Activated CD4-positive, alpha-beta T cell treated with anti-CD3 and anti-CD28 coated beads for 36 hours (primary cell): ENCODE measurements around the gene ERCC6. TPM values are rescaled to one million over a fixed set of nuclear protein-coding genes. Genes with fewer than 3 reads are reported as not detected.

Experiments used
- ATAC-seq: fragments of 200-7000 bp; cut with Tn5 transposase; one replicate; pipeline ENCODE4 v1.10.0; 2021; ENCODE audit warnings: mild to moderate bottlenecking, moderate library complexity
- CTCF ChIA-PET: fragments of 350-600 bp; sonication (Branson Sonifier 250); formaldehyde crosslinking; loops from one replicate; lab custom pipeline; 2021; ENCODE audit warnings: antibody characterized with exemption; lab: Charles Lee
- POLR2A ChIA-PET: fragments of 350-600 bp; sonication (Branson Sonifier 250); formaldehyde crosslinking; loops from one replicate; lab custom pipeline; 2021; ENCODE audit warnings: antibody characterized with exemption, inconsistent platforms; lab: Charles Lee
- DNase-seq: peaks from one replicate; pipeline ENCODE4 v3.0.0-alpha.2; 2020
- H3K27ac Mint-ChIP-seq: one replicate; pipeline ENCODE4 v1.8.0; 2021; ENCODE audit warnings: mixed read lengths
- H3K27me3 Mint-ChIP-seq: one replicate; pipeline ENCODE4 v1.8.0; 2021; ENCODE audit warnings: mixed read lengths
- H3K36me3 Mint-ChIP-seq: one replicate; pipeline ENCODE4 v1.8.0; 2021; ENCODE audit warnings: low read depth, mixed read lengths
- H3K4me1 Mint-ChIP-seq: one replicate; pipeline ENCODE4 v1.8.0; 2021; ENCODE audit warnings: mixed read lengths
- H3K4me3 Mint-ChIP-seq: one replicate; pipeline ENCODE4 v1.8.0; 2021; ENCODE audit warnings: mild to moderate bottlenecking, moderate library complexity, mixed read lengths
- H3K9me3 Mint-ChIP-seq: one replicate; pipeline ENCODE4 v1.8.0; 2021; ENCODE audit warnings: low read depth, mixed read lengths
- intact Hi-C, 2 experiments: fragments of 100-400 bp; cut with DNase I in 1 of 2; cut with micrococcal nuclease in 1 of 2; formaldehyde crosslinking; loops; one replicate each; pipeline versions ENCODE4 v1.14.2 to v1.15.1; 2022 to 2024; cut with DNase I, micrococcal nuclease
- total RNA-seq, 2 experiments: library from RNA; stranded (reverse); gene quantifications; one replicate each; pipeline ENCODE4 v1.2.3, GENCODE V29; 2021

Gene ERCC6
- total RNA-seq, 2 experiments from 2014 or later: 15.0 to 15.8 TPM

DNA sequence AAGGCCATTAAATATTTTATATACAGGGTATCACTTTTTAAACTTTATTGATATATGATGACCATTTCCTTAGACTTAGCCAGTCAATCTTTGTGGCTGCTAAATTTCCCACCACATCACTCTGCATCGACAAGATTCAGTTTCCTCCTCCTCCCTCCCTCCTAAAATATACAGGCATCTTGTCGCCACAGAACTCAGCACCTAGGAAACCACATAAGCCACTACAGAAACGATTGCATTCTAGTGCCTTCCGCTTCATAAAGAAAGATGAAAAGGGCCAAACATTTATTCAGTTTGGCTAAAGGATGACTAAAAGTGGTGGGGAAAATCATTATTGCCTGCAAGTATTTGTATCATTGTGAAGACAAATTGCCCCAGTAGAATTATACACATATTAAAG, 30.7 kb downstream of the ERCC6 start:
- Mint-ChIP-seq H3K9me3 (no peaks in the 10 kb centered on the region), H3K4me3 (no peak overlapping the region), H3K27me3 (peaks cover 9% of the 10 kb centered on the region), H3K36me3 (peaks cover 8% of the 10 kb centered on the region), H3K27ac (no peak overlapping the region), H3K4me1 (peaks cover 24% of the 10 kb centered on the region)
- DNase-seq: peak; percentile 20
- intact Hi-C loops: no loop called here
- ChIA-PET POLR2A (no interaction called here), CTCF (interaction anchor here (0.9 to 1.8 kb wide), 4 partner anchors 12 to 850 kb away, joined by 3 to 5 read pairs (median 3); no protein-coding TSS in a partner anchor)
- ATAC-seq: peak; percentile 78

DNA sequence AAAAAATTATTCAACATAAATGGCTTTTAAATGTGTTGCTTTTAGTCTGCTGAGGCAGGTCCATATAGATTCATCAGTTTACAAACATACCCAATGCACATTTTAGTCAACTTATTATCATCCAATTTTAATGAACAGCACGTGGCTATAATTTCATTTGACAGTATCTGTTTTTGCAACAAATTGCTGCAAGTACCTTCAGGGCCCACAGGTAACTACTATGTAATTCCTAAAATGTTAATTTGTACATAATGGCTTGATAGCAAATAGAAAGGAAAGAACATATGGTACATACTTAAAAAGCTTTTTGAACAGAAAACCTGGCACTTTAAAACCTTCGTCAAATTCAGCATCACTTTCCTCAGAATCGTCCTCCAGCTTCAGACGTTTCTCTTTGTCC, 33.3 kb downstream of the ERCC6 start:
- no peak overlapping the region for H3K27ac Mint-ChIP-seq
- no peak for DNase-seq
- CTCF ChIA-PET: interaction anchor here (0.7 to 1.0 kb wide), 2 partner anchors 18 to 326 kb away, joined by 3 to 4 read pairs; no protein-coding TSS in a partner anchor
- peaks cover 9% of the 10 kb centered on the region for H3K27me3 Mint-ChIP-seq
- H3K4me1 Mint-ChIP-seq: peaks cover 24% of the 10 kb centered on the region
- POLR2A ChIA-PET: no interaction called here
- peaks cover 8% of the 10 kb centered on the region for H3K36me3 Mint-ChIP-seq
- intact Hi-C loops: no loop called here
- no peak overlapping the region for H3K4me3 Mint-ChIP-seq
- no peak for ATAC-seq
- H3K9me3 Mint-ChIP-seq: no peaks in the 10 kb centered on the region

DNA sequence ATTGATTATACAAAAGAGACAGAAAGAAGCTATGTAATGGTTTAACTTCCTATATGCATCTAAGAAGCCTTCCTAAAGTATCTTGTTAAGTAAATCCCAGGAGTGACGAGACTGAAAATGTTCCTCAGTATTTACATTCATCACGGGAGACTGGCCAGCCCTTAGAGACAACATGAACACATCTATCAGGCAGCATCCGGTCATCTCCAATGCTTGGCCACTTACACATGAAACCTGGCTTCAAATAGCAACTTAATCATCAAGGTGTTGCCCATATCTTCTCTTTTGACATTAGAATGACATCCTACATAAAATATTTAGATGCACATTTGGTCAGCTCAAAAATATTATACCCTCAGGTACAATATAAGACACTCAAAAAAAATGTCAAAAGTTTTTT, 33.8 kb downstream of the ERCC6 start:
- Mint-ChIP-seq H3K4me3 (no peak overlapping the region), H3K27me3 (peaks cover 5% of the 10 kb centered on the region)
- POLR2A ChIA-PET: no interaction called here

DNA sequence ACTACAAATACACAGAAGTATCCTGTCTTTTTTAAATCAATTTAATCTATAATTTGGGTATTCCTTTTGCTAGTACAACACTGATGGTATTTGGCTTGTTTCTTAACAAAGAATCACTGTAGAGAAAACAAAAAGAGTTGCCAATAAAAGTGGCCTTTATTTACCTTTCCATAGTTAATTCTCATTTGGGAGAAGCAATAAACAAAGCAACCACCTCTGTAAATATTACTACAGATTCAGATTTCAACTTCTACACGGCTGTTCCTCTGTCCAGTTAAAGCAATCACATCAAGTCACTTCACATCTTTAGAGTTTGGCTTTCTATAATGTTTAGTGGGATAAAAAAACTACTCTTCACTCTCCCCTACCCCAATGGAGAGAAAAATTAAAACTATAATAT, 34.4 kb downstream of the ERCC6 start:
- CTCF ChIA-PET: interaction anchor here (0.5 kb wide), 1 partner anchor 442 kb away, joined by 3 read pairs; no protein-coding TSS in a partner anchor
- intact Hi-C loops: no loop called here
- Mint-ChIP-seq H3K27me3 (peaks cover 5% of the 10 kb centered on the region), H3K27ac (no peak overlapping the region), H3K9me3 (no peaks in the 10 kb centered on the region), H3K4me3 (no peak overlapping the region), H3K4me1 (peaks cover 24% of the 10 kb centered on the region), H3K36me3 (peaks cover 8% of the 10 kb centered on the region)
- POLR2A ChIA-PET: no interaction called here
- DNase-seq (no peak), ATAC-seq (no peak)

More for the DNA sequence above, 33.8 kb downstream of the ERCC6 start:
- Mint-ChIP-seq H3K27ac (no peak overlapping the region), H3K4me1 (peaks cover 24% of the 10 kb centered on the region), H3K36me3 (peaks cover 8% of the 10 kb centered on the region), H3K9me3 (no peaks in the 10 kb centered on the region)
- CTCF ChIA-PET: interaction anchor here (0.5 to 1.0 kb wide), 3 partner anchors 18 to 441 kb away, joined by 3 to 4 read pairs (median 3); no protein-coding TSS in a partner anchor
- DNase-seq: no peak
- no peak for ATAC-seq
- intact Hi-C loops: no loop called here

DNA sequence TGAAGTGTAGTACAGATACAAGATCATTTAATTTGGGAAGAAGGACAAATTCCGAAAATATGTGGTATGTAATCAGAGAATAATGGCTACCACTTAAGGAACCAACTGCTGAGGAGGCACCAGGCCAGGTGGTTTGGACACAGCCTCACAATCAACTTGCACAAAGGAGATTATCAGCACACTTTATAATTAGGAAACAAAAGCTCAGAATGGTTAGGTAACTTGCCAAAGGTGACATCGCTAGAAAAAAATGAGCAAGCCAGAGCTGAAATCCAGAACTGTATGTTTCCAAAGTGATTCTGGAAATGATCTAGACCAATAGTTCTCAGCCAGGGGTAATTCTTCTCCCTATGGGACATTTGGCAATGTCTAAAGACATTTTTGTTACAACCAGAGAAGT, 36.6 kb downstream of the ERCC6 start:
- Mint-ChIP-seq H3K9me3 (no peaks in the 10 kb centered on the region), H3K36me3 (peaks cover 9% of the 10 kb centered on the region), H3K27me3 (peaks cover 5% of the 10 kb centered on the region), H3K4me3 (no peak overlapping the region), H3K4me1 (peaks cover 3% of the 10 kb centered on the region), H3K27ac (no peak overlapping the region)
- intact Hi-C loops: no loop called here
- CTCF ChIA-PET: interaction anchor here (0.9 to 3.2 kb wide), 4 partner anchors 10 to 95 kb away, joined by 3 to 12 read pairs (median 4); no protein-coding TSS in a partner anchor
- ATAC-seq: no peak
- POLR2A ChIA-PET: no interaction called here
- no peak for DNase-seq

DNA sequence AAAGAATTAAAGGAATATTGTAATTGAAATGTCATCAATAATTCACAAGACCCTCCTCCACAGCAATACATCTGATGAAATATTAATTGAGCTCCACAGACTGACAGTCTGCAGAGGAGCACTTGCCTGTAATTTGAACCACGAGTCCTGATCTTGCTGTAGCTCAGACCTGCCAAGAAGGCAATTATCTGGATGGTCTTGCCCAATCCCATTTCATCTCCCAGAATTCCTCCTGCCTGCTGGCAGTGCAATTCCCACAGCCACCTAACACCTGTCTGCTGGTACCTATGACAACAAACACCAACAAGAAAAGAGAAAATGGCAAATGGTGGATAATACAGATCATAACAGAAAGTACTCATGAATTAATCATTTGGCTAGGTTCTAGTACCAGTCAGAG, 38.5 kb downstream of the ERCC6 start:
- Mint-ChIP-seq H3K36me3 (peaks cover 6% of the 10 kb centered on the region), H3K4me3 (no peak overlapping the region), H3K27ac (no peak overlapping the region), H3K4me1 (no peaks in the 10 kb centered on the region), H3K9me3 (no peaks in the 10 kb centered on the region), H3K27me3 (no peaks in the 10 kb centered on the region)
- no peak for ATAC-seq
- intact Hi-C loops: no loop called here
- no peak for DNase-seq
- CTCF ChIA-PET: interaction anchor here (1.0 to 3.2 kb wide), 4 partner anchors 11 to 844 kb away, joined by 3 to 12 read pairs (median 4); no protein-coding TSS in a partner anchor
- POLR2A ChIA-PET: no interaction called here

DNA sequence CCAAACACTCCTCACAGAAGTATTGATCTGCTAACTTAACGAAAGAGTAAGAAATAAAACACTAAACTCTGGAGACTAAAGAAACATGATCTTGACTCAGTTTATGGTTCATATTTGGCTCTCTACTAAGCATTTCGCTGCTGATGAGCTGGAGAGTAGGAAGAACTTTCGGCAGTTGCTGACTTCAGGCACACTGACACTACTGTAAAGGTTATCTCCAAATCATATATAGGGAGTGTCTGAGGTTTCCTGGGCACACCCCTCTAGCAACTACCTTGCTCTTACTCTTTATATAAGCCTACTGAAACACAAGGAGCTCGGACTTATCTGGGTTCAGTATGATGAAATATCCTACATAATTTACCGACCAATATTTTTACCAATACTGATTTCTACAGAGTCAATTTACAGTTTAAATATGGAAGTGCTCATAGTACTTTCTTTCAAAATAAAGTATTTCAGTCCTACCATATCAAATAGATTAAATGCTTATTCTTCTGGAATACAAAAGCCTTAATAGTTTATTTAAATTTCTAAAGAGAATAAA, 39.5 kb downstream of the ERCC6 start:
- ChIA-PET CTCF (interaction anchor here (0.8 to 1.1 kb wide), 3 partner anchors 11 to 843 kb away, joined by 3 to 4 read pairs (median 4); no protein-coding TSS in a partner anchor), POLR2A (no interaction called here)
- intact Hi-C loops: no loop called here
- Mint-ChIP-seq H3K4me3 (no peak overlapping the region), H3K27me3 (no peaks in the 10 kb centered on the region), H3K36me3 (peaks cover 3% of the 10 kb centered on the region), H3K4me1 (no peaks in the 10 kb centered on the region), H3K9me3 (no peaks in the 10 kb centered on the region), H3K27ac (no peak overlapping the region)
- ATAC-seq: no peak
- no peak for DNase-seq

DNA sequence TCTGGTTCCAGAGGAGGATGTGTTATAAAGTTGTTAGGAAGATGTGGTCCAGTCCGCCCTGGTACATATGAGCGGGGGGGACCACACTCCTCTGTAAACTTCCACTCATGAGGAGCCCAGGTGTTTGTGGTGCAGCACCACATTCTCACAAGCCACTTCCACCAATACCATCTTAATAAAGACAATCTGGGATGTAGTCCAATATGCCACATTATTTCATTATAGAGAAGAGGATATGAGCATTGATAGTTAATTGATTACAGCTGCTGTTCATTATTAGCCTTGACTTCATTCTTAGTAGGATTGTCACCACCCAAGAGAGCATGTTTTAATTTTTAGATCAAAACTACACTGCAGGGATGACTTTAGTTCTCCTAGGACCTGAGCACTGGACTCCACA, 40.5 kb downstream of the ERCC6 start:
- ATAC-seq (no peak), DNase-seq (no peak)
- Mint-ChIP-seq H3K36me3 (peaks cover 3% of the 10 kb centered on the region), H3K27ac (no peak overlapping the region), H3K4me1 (no peaks in the 10 kb centered on the region), H3K4me3 (no peak overlapping the region), H3K9me3 (no peaks in the 10 kb centered on the region), H3K27me3 (no peaks in the 10 kb centered on the region)
- intact Hi-C loops: no loop called here
- ChIA-PET CTCF (no interaction called here), POLR2A (interaction anchor here (0.6 kb wide), 1 partner anchor 44 kb away, joined by 3 read pairs; no protein-coding TSS in a partner anchor)

DNA sequence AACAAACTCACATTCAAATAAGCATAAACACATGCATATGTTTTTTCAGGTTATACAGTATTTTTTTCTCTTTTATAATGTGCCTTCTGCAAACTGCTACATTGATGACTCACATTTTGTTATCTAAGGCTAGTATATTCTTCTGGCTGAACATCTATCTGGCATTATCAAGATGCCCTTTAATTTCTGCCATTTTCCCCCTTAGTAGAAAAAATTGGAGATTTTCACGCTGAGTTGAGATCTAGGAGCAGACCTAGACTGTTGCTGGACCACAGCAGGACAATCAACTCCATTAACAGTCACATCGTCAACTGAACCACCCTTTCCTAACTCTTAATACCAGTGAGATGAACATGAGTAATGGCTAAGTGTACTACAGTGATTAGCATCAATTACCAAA, 41.6 kb downstream of the ERCC6 start:
- no peak for ATAC-seq
- Mint-ChIP-seq H3K27me3 (no peaks in the 10 kb centered on the region), H3K4me1 (no peaks in the 10 kb centered on the region), H3K4me3 (no peak overlapping the region), H3K36me3 (peaks cover 3% of the 10 kb centered on the region), H3K27ac (no peak overlapping the region), H3K9me3 (no peaks in the 10 kb centered on the region)
- DNase-seq: no peak
- CTCF ChIA-PET: interaction anchor here (1.0 to 1.3 kb wide), 2 partner anchors 9 to 21 kb away, joined by 4 to 6 read pairs; no protein-coding TSS in a partner anchor
- POLR2A ChIA-PET: no interaction called here
- intact Hi-C loops: no loop called here

DNA sequence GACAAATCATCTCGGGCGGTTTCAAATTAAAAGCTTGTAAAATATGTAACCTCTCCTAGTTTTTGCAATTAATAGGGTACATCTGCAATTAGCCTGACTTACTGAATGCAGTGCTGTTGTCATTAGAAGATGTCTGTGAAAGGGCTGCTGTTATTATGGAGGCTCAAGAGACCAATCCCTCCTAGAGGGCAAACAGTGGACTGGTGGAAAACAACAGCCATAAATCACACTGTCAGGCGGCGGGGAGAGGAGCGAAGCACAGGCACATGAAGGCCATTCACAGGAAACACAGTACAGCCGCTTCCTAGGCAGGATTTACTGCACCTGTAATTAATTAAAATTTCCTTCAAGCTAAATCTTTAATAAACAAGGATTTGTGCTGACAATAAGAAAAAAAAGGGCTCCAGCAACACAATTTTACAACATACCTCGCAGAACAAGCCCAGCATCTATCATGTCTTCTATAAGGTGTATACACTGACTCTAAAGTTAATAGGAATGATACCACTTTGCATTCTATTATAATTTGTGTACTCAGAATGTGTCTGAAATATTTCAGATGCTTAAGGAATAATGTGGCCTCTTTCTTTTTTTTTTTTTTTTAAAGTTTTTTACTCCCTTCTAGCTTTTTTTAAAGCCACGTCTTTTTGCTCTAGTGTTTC, 50.7 kb downstream of the ERCC6 start:
- no peak for ATAC-seq
- ChIA-PET CTCF (interaction anchor here (1.0 to 1.1 kb wide), 2 partner anchors 9 to 18 kb away, joined by 3 to 4 read pairs; no protein-coding TSS in a partner anchor), POLR2A (no interaction called here)
- H3K9me3 Mint-ChIP-seq: no peaks in the 10 kb centered on the region
- intact Hi-C loops: no loop called here
- H3K4me1 Mint-ChIP-seq: peaks cover 5% of the 10 kb centered on the region
- no peaks in the 10 kb centered on the region for H3K27me3 Mint-ChIP-seq
- no peak overlapping the region for H3K27ac Mint-ChIP-seq
- peaks cover 1% of the 10 kb centered on the region for H3K36me3 Mint-ChIP-seq
- no peak for DNase-seq
- no peak overlapping the region for H3K4me3 Mint-ChIP-seq

DNA sequence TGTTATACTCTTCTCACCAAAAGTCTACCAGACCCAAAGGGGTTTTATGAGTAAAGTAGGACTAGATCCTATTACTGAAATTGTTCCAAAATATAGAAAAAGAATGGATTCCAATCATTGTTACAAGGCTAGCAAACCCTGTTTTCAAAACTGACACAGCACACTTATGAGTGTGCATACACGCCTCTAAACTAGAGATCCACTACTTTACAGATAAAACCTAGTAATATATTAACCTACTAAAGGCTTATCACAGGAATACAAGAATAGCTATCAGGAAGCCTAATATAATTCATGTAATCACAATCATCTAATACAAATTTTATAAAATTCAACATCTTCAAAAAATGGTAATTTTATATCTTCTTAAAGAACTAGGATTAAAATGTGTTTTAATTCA, 52.2 kb downstream of the ERCC6 start:
- H3K36me3 Mint-ChIP-seq: peaks cover 5% of the 10 kb centered on the region
- ChIA-PET CTCF (interaction anchor here (1.1 kb wide), 1 partner anchor 19 kb away, joined by 3 read pairs; no protein-coding TSS in a partner anchor), POLR2A (no interaction called here)
- no peak overlapping the region for H3K4me3 Mint-ChIP-seq
- H3K27me3 Mint-ChIP-seq: no peaks in the 10 kb centered on the region
- intact Hi-C loops: no loop called here
- H3K27ac Mint-ChIP-seq: no peak overlapping the region
- DNase-seq (no peak), ATAC-seq (no peak)
- H3K9me3 Mint-ChIP-seq: no peaks in the 10 kb centered on the region
- peaks cover 5% of the 10 kb centered on the region for H3K4me1 Mint-ChIP-seq
